ENCODE results near the gene C6orf132. TPM values are rescaled to one million over a fixed set of nuclear protein-coding genes. Genes with fewer than 3 reads are reported as not detected.

The C6orf132 gene
- total RNA-seq, 1 donor from 2014 or later = 1.3 TPM

- Histone ChIP-seq H3K27me3 (no peaks in the 10 kb centered on the region), H3K9me3 (no peaks in the 10 kb centered on the region), H3K27ac (no peak overlapping the region), H3K36me3 (no peaks in the 10 kb centered on the region), H3K4me3 (no peak overlapping the region), H3K4me1 (no peaks in the 10 kb centered on the region)
- peak; percentile 63 to 87 (median 85) for TF ChIP-seq CTCF (IDR thresholded peaks at IDR 0.05)
- intact Hi-C loops (cut with DNase I) = loop anchor here (2.0 kb wide), 1 partner anchor 88 kb away; no protein-coding TSS in a partner anchor
- DNase-seq (ENCODE audit: low spot score in 2 of 2) = peak in 1 of 2 donors; percentile 67
Measured at GRCh38 chr6:42166444-42167141, 24.2 kb upstream of the C6orf132 start.

GRCh38 chr6:42165016-42165415 is 22.6 kb upstream of the C6orf132 start:
- Histone ChIP-seq H3K9me3 (no peaks in the 10 kb centered on the region), H3K27ac (no peak overlapping the region), H3K27me3 (no peaks in the 10 kb centered on the region), H3K4me3 (no peak overlapping the region), H3K4me1 (no peaks in the 10 kb centered on the region), H3K36me3 (no peaks in the 10 kb centered on the region)
- DNase-seq (ENCODE audit: low spot score in 2 of 2) = no peak
- no peak for TF ChIP-seq CTCF (IDR thresholded peaks at IDR 0.05)
- intact Hi-C loops (cut with DNase I) = no loop called here

GRCh38 chr6:42163981-42164380 is 21.6 kb upstream of the C6orf132 start:
- no peaks in the 10 kb centered on the region for H3K9me3 ChIP-seq
- no peak overlapping the region for H3K27ac ChIP-seq
- DNase-seq (ENCODE audit: low spot score in 2 of 2) = no peak
- no peaks in the 10 kb centered on the region for H3K36me3 ChIP-seq
- H3K4me1 ChIP-seq = no peaks in the 10 kb centered on the region
- intact Hi-C loops (cut with DNase I) = no loop called here
- H3K4me3 ChIP-seq = no peak overlapping the region
- H3K27me3 ChIP-seq = no peaks in the 10 kb centered on the region
- TF ChIP-seq CTCF (IDR thresholded peaks at IDR 0.05) = no peak

GRCh38 chr6:42162812-42163211 is 20.4 kb upstream of the C6orf132 start:
- no peak for TF ChIP-seq CTCF (IDR thresholded peaks at IDR 0.05)
- Histone ChIP-seq H3K27me3 (no peaks in the 10 kb centered on the region), H3K36me3 (no peaks in the 10 kb centered on the region), H3K9me3 (no peaks in the 10 kb centered on the region), H3K4me3 (no peak overlapping the region), H3K27ac (no peak overlapping the region), H3K4me1 (no peaks in the 10 kb centered on the region)
- intact Hi-C loops (cut with DNase I) = no loop called here
- DNase-seq (ENCODE audit: low spot score in 2 of 2) = no peak

- Histone ChIP-seq H3K27ac (no peak overlapping the region), H3K4me3 (no peak overlapping the region), H3K9me3 (no peaks in the 10 kb centered on the region), H3K27me3 (no peaks in the 10 kb centered on the region), H3K4me1 (no peaks in the 10 kb centered on the region), H3K36me3 (no peaks in the 10 kb centered on the region)
- no peak for DNase-seq (ENCODE audit: low spot score in 2 of 2)
- intact Hi-C loops (cut with DNase I) = no loop called here
- TF ChIP-seq CTCF (IDR thresholded peaks at IDR 0.05) = no peak
Measured at GRCh38 chr6:42162384-42162783, 20.0 kb upstream of the C6orf132 start.
